GM18502 (cell line): ENCODE measurements around the gene TMUB2.
"Not testable (repeated sequence)": the region's sequence is repeated elsewhere in the genome, so short reads cannot be mapped to it uniquely, and the experiment has no call there.

Experiments used
- ATAC-seq: cut with Tn5 transposase; IDR thresholded peaks from one replicate; pipeline ENCODE4 v1.9.1; 2021; ENCODE audit warnings: mild to moderate bottlenecking; ENCODE audit not compliant: unreplicated experiment, poor library complexity

Gene TMUB2

GRCh38 chr17:44217738-44218343, 31.1 kb downstream of the TMUB2 start:
- ATAC-seq, result no peak

DNA sequence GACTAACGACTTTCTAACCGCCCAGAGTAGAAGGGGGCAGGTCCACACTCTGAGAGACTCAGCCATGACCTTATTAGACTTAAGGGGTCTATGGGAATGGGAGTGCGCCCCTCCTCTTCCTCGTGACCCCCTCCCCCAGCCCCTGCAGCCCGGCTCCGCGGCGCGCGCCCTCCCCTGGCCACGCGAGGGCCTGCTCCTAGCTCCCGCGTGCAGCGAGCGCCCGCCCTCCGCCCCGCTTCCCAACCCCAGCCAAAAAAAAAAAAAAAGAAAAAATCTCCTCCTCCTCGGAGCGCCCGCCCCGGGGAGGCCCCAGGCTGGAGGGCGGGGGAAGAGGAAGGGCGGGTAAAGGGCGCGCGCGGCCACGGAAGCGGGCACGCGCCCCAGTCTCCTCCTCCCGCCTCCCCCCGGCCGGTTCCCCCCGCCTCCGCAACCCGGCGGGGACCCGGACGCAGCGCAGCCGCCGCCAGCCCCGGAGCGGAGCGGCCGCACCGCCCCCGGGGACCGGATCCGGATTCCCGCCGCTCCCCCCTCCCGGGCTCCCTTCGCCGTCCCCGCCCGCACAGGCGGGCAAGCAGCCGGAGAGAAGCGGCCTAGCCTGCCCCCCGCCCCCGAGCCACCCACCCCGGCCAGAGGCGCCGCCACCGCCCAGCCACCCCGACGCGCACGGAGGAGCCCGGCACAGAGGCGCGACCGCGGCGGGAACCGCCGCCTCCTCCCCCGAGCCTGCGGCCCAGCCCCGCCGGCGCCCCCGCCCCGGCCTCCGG, 31.8 kb downstream of the TMUB2 start:
- peak; percentile 37 for ATAC-seq

GRCh38 chr17:44219108-44219615, 32.4 kb downstream of the TMUB2 start:
- ATAC-seq, result peak; percentile 32

- peak; percentile 13 for ATAC-seq
These were observed 32.9 kb downstream of the TMUB2 start, which contains the start of gene UBTF for GRCh38 chr17:44219616-44220212. UBTF (minus strand) TSS chr17:44219675; CDS start chr17:44218229, 1,446 bp downstream.

- ATAC-seq, result no peak
These were observed 33.7 kb downstream of the TMUB2 start for GRCh38 chr17:44220213-44221083.

GRCh38 chr17:44221084-44221861, 34.5 kb downstream of the TMUB2 start:
- no peak for ATAC-seq

DNA sequence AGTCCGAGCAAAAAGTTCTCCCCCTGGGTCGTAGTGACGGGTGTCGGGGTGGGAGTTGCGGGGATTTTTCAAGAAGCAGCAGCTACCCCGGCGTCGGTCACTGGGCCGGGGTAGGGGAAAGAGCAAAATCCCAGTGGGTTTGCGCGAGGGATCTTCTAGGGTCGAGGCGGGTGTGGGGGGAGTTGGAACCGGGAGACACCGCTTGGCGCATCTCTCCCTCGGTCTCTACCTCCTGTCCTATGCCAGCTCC, 35.0 kb downstream of the TMUB2 start:
- ATAC-seq, result no peak

DNA sequence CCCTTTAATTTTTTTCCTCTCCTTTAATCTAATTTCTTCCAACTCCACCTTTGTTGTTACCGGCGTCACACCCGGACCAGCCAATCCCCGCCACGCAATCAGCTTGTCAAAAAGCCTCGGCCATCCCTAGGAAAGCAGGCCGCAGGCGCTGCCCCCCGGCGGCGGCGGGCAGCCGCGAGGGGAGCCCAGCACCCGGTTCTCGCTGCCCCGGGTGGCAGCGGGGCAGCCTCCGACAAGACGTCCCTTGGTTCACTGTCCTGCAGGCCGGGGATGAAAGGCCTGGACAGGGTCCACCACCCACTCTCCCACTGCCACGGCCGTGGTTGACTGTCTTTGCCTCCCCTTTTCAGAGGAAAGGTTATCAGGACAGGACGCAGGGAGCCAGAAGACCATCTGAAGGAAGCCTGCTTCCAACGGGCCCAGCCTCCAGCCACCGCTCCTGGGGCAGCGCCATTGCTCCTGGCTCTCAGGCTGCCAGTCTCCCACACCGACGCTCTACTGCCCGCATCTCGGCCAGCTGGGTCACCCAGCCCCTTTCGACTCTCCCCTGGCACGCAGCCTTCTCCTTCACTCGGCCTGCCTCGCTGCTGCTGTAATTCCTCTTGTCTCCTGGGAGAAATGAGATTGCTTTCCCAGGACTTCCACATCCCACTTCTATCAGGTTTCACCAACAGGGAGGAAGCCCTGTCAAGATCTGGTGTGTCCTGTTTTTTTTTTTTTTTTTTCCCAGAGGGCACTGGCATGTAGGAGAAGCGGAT, 35.5 kb downstream of the TMUB2 start:
- no peak for ATAC-seq

GRCh38 chr17:44223541-44224071, 36.8 kb downstream of the TMUB2 start:
- no peak for ATAC-seq

GRCh38 chr17:44229090-44229489, 42.3 kb downstream of the TMUB2 start:
- ATAC-seq, result no peak

DNA sequence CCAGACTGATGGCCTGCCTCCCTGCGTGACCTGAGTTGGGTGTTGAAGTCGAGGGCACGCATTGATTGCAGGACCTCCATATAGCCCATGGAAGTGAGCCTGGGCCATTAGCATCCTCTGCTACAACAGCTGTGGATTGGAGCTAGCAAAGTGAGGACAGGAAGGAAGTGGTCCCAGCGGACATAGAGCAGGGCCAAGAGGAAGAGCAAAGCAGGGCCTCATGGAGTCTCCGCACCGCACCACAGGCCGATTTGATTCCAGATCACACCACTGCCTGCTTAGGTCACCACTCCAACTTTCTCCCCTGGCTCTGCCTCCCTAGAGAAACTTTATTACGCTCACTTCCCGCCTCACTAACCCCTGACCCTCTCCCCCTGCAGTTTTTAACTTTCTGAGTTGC, 43.4 kb downstream of the TMUB2 start:
- no peak for ATAC-seq

DNA sequence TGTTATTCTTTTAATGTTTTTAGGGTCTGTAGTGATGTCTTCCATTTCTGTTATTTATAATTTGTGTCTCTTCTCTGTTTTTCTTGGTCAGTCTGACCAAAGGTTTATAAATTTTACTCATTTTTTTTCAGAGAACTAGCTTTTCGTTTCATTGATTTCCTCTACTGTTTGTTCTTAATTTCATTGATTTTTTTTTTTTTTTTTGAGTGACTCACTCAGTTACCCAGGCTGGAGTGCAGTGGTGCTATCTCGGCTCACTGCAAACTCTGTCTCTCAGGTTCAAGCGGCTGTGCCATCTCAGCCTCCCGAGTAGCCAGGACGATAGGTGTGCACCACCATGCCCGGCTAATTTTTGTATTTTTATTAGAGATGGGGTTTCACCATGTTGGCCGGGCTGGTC, 45.3 kb downstream of the TMUB2 start:
- no peak for ATAC-seq

DNA sequence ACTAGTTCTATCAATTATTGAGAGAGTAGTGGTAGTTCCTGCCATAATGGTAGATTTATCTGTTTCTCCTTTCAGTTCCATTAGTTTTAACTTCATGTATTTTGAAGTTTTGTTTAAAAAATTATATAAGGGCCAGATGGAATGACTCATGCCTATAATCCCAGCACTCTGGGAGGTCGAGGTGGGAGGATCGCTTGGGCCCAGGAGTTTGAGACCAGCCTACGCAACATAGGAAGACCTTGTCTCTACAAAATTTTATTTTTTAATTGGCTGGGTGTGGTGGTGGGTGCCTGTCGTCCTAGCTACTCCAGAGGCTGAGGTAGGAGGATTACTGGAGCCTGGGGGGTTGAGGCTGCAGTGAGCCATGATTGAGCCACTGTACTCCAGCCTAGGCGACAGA, 46.8 kb downstream of the TMUB2 start:
- no peak for ATAC-seq

DNA sequence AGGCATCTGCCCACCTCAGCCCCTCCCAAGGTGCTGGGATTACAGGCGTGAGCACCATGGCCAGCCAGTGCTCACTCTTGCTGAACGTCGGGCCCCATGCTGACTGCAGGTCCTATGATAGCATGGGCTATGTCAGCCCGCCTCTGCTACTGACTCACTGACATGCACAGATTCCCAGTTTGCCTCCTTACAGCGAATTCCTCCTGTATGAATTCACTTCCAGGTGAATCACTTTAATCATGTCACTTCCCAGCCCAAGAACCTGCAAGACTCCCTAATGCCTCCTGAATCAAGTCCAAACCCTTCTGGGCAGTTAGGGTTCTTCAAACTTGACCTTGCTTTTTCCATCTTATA, 48.8 kb downstream of the TMUB2 start:
- ATAC-seq, result no peak

DNA sequence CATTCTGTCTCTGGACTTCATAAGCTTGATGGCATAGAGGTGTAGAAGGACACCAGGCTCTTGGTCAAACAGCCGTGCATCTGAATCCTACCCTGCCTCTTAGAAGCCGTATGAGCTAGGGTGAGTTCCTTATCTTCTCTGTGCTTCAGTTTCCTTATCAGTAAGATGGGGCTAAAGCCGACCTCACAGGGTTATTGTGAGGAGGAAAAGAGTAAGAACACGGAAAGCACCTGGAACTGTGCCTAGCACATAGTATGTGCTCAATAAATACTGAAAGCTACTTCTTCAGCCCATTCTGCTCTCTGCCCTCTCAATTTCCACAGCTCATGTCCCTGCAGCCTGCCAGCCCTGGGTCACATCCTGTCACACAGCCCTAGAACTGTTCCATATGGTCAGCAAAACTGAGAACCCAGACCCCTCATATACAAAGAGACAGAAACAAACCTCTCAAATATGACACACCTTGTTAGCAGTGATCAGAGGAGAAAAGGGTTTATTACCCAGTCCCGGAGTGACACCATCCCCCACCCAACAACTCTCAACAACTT, 49.7 kb downstream of the TMUB2 start:
- no peak for ATAC-seq

GRCh38 chr17:44237886-44238285, 51.1 kb downstream of the TMUB2 start:
- not testable (repeated sequence) for ATAC-seq

DNA sequence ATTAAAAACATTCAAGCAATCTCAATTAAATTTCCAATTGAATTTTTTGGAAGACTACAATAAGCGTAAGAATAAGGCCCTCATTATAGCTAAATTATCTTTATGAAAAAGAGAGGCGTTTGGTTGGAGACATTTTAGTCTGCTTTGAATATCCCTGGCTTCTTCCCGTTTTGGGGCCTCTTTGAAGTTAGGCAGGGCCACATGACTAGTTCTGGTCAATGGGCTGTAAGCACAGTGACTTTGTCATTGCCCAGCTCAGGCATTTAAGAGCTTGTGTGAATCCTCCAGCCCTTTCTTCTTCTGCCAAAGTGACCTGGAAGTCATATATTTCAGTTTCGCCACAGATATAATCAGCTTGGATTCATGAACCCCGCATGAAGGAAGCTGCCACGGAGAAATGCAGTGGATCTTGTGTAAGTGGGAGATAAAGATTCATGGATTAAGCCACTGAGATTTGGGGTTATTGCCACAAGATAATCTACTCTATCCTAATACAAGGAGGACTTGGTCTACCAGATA, 54.4 kb downstream of the TMUB2 start:
- no peak for ATAC-seq
